ENCODE measurements around the gene HOXB6. TPM values are rescaled to one million over a fixed set of nuclear protein-coding genes. Genes with fewer than 3 reads are reported as not detected.

HOXB6 gene
- total and polyA plus RNA-seq, 3 donors from 2014 or later: 2.0 to 4.3 (median 3.0) TPM

GRCh38 chr17:48646183-48647102 lies 41.7 kb upstream of the HOXB6 start:
- DNase-seq: no peak
- no peaks in the 10 kb centered on the region for H3K27me3 ChIP-seq
- no peaks in the 10 kb centered on the region for H3K9me3 ChIP-seq
- peaks cover 7% of the 10 kb centered on the region for H3K4me1 ChIP-seq
- intact Hi-C loops (cut with DNase I; ENCODE audit: low total_unique reads): no loop called here
- TF ChIP-seq POLR2A (IDR thresholded peaks at IDR 0.05) (no peak), CTCF (IDR thresholded peaks at IDR 0.05) (no peak)
- WGBS, 2 donors: 1 to 2% methylated on average over 20 to 74 of the region's 80 CpGs
- peak overlapping the region; percentile 41 to 46 for H3K4me3 ChIP-seq
- no peak overlapping the region for H3K27ac ChIP-seq
- no peaks in the 10 kb centered on the region for H3K36me3 ChIP-seq (ENCODE audit: low read depth, missing control alignments)

- Histone ChIP-seq H3K27me3 (no peaks in the 10 kb centered on the region), H3K4me3 (peak overlapping the region in 1 of 2 donors; percentile 46), H3K4me1 (peaks cover 7% of the 10 kb centered on the region), H3K36me3 (ENCODE audit: low read depth, missing control alignments) (no peaks in the 10 kb centered on the region), H3K27ac (no peak overlapping the region), H3K9me3 (no peaks in the 10 kb centered on the region)
- DNase-seq: no peak
- TF ChIP-seq POLR2A (IDR thresholded peaks at IDR 0.05) (no peak), CTCF (IDR thresholded peaks at IDR 0.05) (no peak)
- intact Hi-C loops (cut with DNase I; ENCODE audit: low total_unique reads): no loop called here
- WGBS, 2 donors: 15 to 22% methylated on average over 9 to 14 of the region's 14 CpGs
Measured at GRCh38 chr17:48645639-48646182, 40.9 kb upstream of the HOXB6 start.

- no peak for DNase-seq
- no peaks in the 10 kb centered on the region for H3K9me3 ChIP-seq
- no peak overlapping the region for H3K27ac ChIP-seq
- H3K4me3 ChIP-seq: no peak overlapping the region
- H3K27me3 ChIP-seq: no peaks in the 10 kb centered on the region
- TF ChIP-seq CTCF (IDR thresholded peaks at IDR 0.05): no peak
- no peak for TF ChIP-seq POLR2A (IDR thresholded peaks at IDR 0.05)
- H3K4me1 ChIP-seq: peaks cover 7% of the 10 kb centered on the region
- intact Hi-C loops (cut with DNase I; ENCODE audit: low total_unique reads): no loop called here
- no peaks in the 10 kb centered on the region for H3K36me3 ChIP-seq (ENCODE audit: low read depth, missing control alignments)
- WGBS, 2 donors: 39 to 40% methylated on average over 6 of the region's 6 CpGs
Measured at GRCh38 chr17:48644910-48645557, 40.2 kb upstream of the HOXB6 start.

GRCh38 chr17:48644159-48644558 lies 39.4 kb upstream of the HOXB6 start:
- H3K9me3 ChIP-seq: no peaks in the 10 kb centered on the region
- no peaks in the 10 kb centered on the region for H3K36me3 ChIP-seq (ENCODE audit: low read depth, missing control alignments)
- no peak overlapping the region for H3K27ac ChIP-seq
- no peak for TF ChIP-seq POLR2A (IDR thresholded peaks at IDR 0.05)
- no peak for TF ChIP-seq CTCF (IDR thresholded peaks at IDR 0.05)
- H3K27me3 ChIP-seq: no peaks in the 10 kb centered on the region
- peaks cover 7% of the 10 kb centered on the region for H3K4me1 ChIP-seq
- DNase-seq: no peak
- 94% methylated on average over 1 of the region's 1 CpG; no CpG with 5 or more reads in 1 of the 2 donors for WGBS, 2 donors
- intact Hi-C loops (cut with DNase I; ENCODE audit: low total_unique reads): no loop called here
- H3K4me3 ChIP-seq: no peak overlapping the region

All from testis (tissue), 3 donors.